K562 (cell line): ENCODE results near the gene SUMO3. TPM values are rescaled to one million over a fixed set of nuclear protein-coding genes. Genes with fewer than 3 reads are reported as not detected.

ENCODE experiments used
- ATAC-seq: fragments of 200-7000 bp; cut with Tn5 transposase; 3 replicates; pipeline ENCODE4 v1.9.1; 2020; ENCODE audit warnings: moderate library complexity
- BruUV-seq: library from RNA; stranded (reverse); fragments of 400-500 nt; replicated peaks from 2 replicates; lab custom pipeline; 2021; lab: Mats Ljungman, UMichigan
- CTCF ChIA-PET: fragments of 300-600 bp; formaldehyde crosslinking; extraction: SDS; loops from one replicate; lab custom pipeline; 2021; ENCODE audit warnings: low intra/inter-chr PET ratio; lab: Yijun Ruan, JAX
- POLR2A ChIA-PET: fragments of 300-600, 350-650 bp; sonication (Branson Sonifier 250); formaldehyde crosslinking; extraction: SDS; loops from one replicate; lab custom pipeline; 2021; ENCODE audit warnings: antibody characterized with exemption, inconsistent platforms; lab: Yijun Ruan, JAX
- DNase-seq, 4 experiments: peaks; one replicate each; pipeline versions ENCODE4 v3.0.0 to v3.0.0-alpha.2; 2011 to 2018; ENCODE audit warnings: low spot score in 3 of 4, mixed read lengths in 3 of 4; ENCODE audit errors: extremely low read depth in 1 of 4
- FAIRE-seq: peaks from 2 replicates; lab custom pipeline; 2011; peaks lifted over from hg19 to GRCh38; lab: Jason Lieb, UNC
- H2AFZ ChIP-seq: 2 replicates; pipeline ENCODE4 v1.6.0; 2011; ENCODE audit warnings: low read depth, low read length, control low read depth, inconsistent platforms
- H3K27ac ChIP-seq: fragments of 200-600 bp; 3 replicates; pipeline ENCODE4 v1.8.0; 2011; ENCODE audit warnings: low read depth, mild to moderate bottlenecking, control low read depth, inconsistent platforms, low read length, moderate library complexity, mixed read lengths; ENCODE audit errors: extremely low read depth
- H3K27me3 ChIP-seq, 2 experiments: fragments of 300-600 bp in 1 of 2; 2 replicates in 1 of 2; 3 replicates in 1 of 2; pipeline versions ENCODE4 v1.6.0 to v1.8.0; 2011; ENCODE audit warnings: inconsistent platforms in 2 of 2, low read length in 2 of 2, mild to moderate bottlenecking in 1 of 2, mixed read lengths in 1 of 2, moderate library complexity in 1 of 2; ENCODE audit not compliant: control insufficient read depth in 2 of 2, insufficient read depth in 2 of 2
- H3K36me3 ChIP-seq: fragments of 300-600 bp; 3 replicates; pipeline ENCODE4 v1.8.0; 2011; ENCODE audit warnings: mild to moderate bottlenecking, low read length, inconsistent platforms; ENCODE audit not compliant: control insufficient read depth, insufficient read depth
- H3K4me1 ChIP-seq, 2 experiments: fragments of 200-600 bp in 1 of 2; replicated peaks in 1 of 2; 2 replicates in 1 of 2; 3 replicates in 1 of 2; pipeline versions ENCODE4 v1.5.1 to v1.8.0; 2011; ENCODE audit warnings: inconsistent platforms in 2 of 2, low read length in 2 of 2, mild to moderate bottlenecking in 1 of 2, mixed read lengths in 1 of 2, moderate library complexity in 1 of 2; ENCODE audit not compliant: control insufficient read depth in 2 of 2, insufficient read depth in 2 of 2
- H3K4me2 ChIP-seq: 2 replicates; pipeline ENCODE4 v1.6.1; 2011; ENCODE audit warnings: low read length, control low read depth, inconsistent platforms, mixed read lengths; ENCODE audit not compliant: insufficient read depth
- H3K4me3 ChIP-seq: fragments of 200-600 bp; sonication (generic), shearing (Covaris generic); 2 replicates; pipeline ENCODE4 v1.5.1; 2016; ENCODE audit warnings: control low read depth, inconsistent platforms
- H3K79me2 ChIP-seq: fragments of 200-600 bp; 3 replicates; pipeline ENCODE4 v1.8.0; 2011; ENCODE audit warnings: low read length, inconsistent platforms; ENCODE audit not compliant: control insufficient read depth, insufficient read depth
- H3K9ac ChIP-seq, 2 experiments: 2 replicates each; pipeline versions ENCODE4 v1.6.0 to v1.6.1; 2011; ENCODE audit warnings: low read depth in 2 of 2, low read length in 2 of 2, control low read depth in 1 of 2, inconsistent platforms in 1 of 2, mild to moderate bottlenecking in 1 of 2, mixed read lengths in 1 of 2; ENCODE audit not compliant: insufficient read depth in 1 of 2
- H3K9me1 ChIP-seq: one replicate; pipeline ENCODE4 v1.6.0; 2011; ENCODE audit warnings: inconsistent platforms, mild to moderate bottlenecking, low read length, moderate library complexity; ENCODE audit not compliant: control insufficient read depth, insufficient read depth
- H3K9me3 ChIP-seq: replicated peaks from 2 replicates; pipeline ENCODE4 v1.5.1; 2011; ENCODE audit warnings: low read depth, low read length, inconsistent platforms; ENCODE audit not compliant: control insufficient read depth, insufficient read depth
- H4K20me1 ChIP-seq: replicated peaks from 2 replicates; pipeline ENCODE4 v1.6.1; 2011; ENCODE audit warnings: low read length, inconsistent platforms, mixed read lengths; ENCODE audit not compliant: control insufficient read depth, insufficient read depth
- ATF3 ChIP-seq, 2 experiments: fragments of 450-650 bp in 1 of 2; sonication (generic) in 1 of 2; formaldehyde crosslinking in 1 of 2; IDR thresholded peaks in 1 of 2; conservative IDR thresholded peaks in 1 of 2; 2 replicates each; pipeline versions ENCODE4 v1.6.1 to v1.8.1; 2016 to 2023; ENCODE audit warnings: mild to moderate bottlenecking in 2 of 2, moderate library complexity in 2 of 2, inconsistent platforms in 1 of 2, missing genetic modification reagents in 1 of 2
- BRF2 ChIP-seq: IDR thresholded peaks from 3 replicates; pipeline ENCODE4 v1.6.1; 2011; ENCODE audit warnings: borderline replicate concordance, mild to moderate bottlenecking; ENCODE audit not compliant: insufficient read length, insufficient read depth
- FOSL1 ChIP-seq: fragments of 200-800 bp; sonication (Bioruptor generic); conservative IDR thresholded peaks from 2 replicates; pipeline ENCODE4 v1.6.1; 2016; ENCODE audit warnings: missing genetic modification characterization, missing compliant biosample characterization
- FOXA3 ChIP-seq, 2 experiments: fragments of 450-650 bp in 1 of 2; sonication (generic) in 1 of 2; formaldehyde crosslinking; IDR thresholded peaks in 1 of 2; conservative IDR thresholded peaks in 1 of 2; 2 replicates each; pipeline versions ENCODE4 v1.4.0 to v1.8.0; 2020 to 2022; ENCODE audit warnings: mild to moderate bottlenecking in 2 of 2, missing genetic modification reagents in 1 of 2
- MCM5 ChIP-seq: fragments of 450-650 bp; IDR thresholded peaks from 2 replicates; pipeline ENCODE4 v1.6.1; 2016; ENCODE audit warnings: low read depth
- RAD21 ChIP-seq, 2 experiments: fragments of 250-450 bp in 1 of 2; fragments of 450-650 bp in 1 of 2; sonication (Bioruptor Pico) in 1 of 2; formaldehyde crosslinking in 1 of 2; IDR thresholded peaks in 1 of 2; conservative IDR thresholded peaks in 1 of 2; 2 replicates each; pipeline versions ENCODE4 v1.4.0 to v1.8.0; 2020 to 2022; ENCODE audit warnings: mild to moderate bottlenecking in 2 of 2, moderate library complexity in 1 of 2
- TEAD1 ChIP-seq, 2 experiments: fragments of 450-650 bp in 1 of 2; sonication (generic) in 1 of 2; formaldehyde crosslinking; IDR thresholded peaks; 2 replicates each; pipeline versions ENCODE4 v1.4.0 to v1.8.0; 2020 to 2022; ENCODE audit warnings: mild to moderate bottlenecking in 2 of 2, missing genetic modification reagents in 1 of 2
- ZNF175 ChIP-seq: fragments of 200-800 bp; sonication (Bioruptor generic); IDR thresholded peaks from 2 replicates; pipeline ENCODE4 v1.6.1; 2016; ENCODE audit warnings: low read depth, mild to moderate bottlenecking, missing genetic modification characterization, missing compliant biosample characterization
- ZNF609 ChIP-seq: sonication (generic); formaldehyde crosslinking; IDR thresholded peaks from 2 replicates; pipeline ENCODE4 v1.8.1; 2023; ENCODE audit warnings: missing genetic modification reagents, mild to moderate bottlenecking, borderline replicate concordance
- WGBS: fragments of 100-300 bp; shearing (Covaris generic); methylation state at CpG from one replicate; pipeline ENCODE4 v1.1.6; 2016; ENCODE audit warnings: low coverage, mixed read lengths; ENCODE audit not compliant: insufficient coverage; ENCODE audit errors: missing lambda C conversion rate; 5-methylcytosine and 5-hydroxymethylcytosine counted together
- in situ Hi-C: fragments of 300-500 bp; cut with MboI; formaldehyde crosslinking; loops from 4 replicates; pipeline ENCODE4 v1.15.0; 2018; ENCODE audit warnings: inconsistent platforms, mixed read lengths
- intact Hi-C: fragments of 100-400 bp; cut with micrococcal nuclease; formaldehyde crosslinking; loops from 2 replicates; pipeline ENCODE4 v1.14.2; 2022
- polyA plus RNA-seq, 8 experiments: library from polyadenylated mRNA; depleted of rRNA in 4 of 8; stranded (reverse) in 5 of 8; unstranded in 3 of 8; fragments of >200 nt; fragmentation: Nextera tagmentation in 2 of 8; fragmentation: Illumina TruSeq in 1 of 8; extraction: Ambion mirVana in 2 of 8; extraction: Trizol in 1 of 8; gene quantifications; 2 replicates each; pipeline versions ENCODE4 v1.2.1 to v1.2.3, GENCODE V29; 2011 to 2014; ENCODE audit warnings: inconsistent platforms in 1 of 8, missing spikeins in 1 of 8
- total RNA-seq, 7 experiments: library from RNA; depleted of rRNA in 6 of 7; stranded (reverse); fragments of >200 nt in 6 of 7; fragmentation: Illumina TruSeq in 2 of 7; extraction: Trizol in 2 of 7; gene quantifications; 2 replicates each; pipeline versions ENCODE4 v1.2.1 to v1.2.3, GENCODE V29; 2011 to 2021; ENCODE audit warnings: low replicate concordance in 1 of 7

SUMO3 gene
- total and polyA plus RNA-seq, 9 of the 15 experiments (the other 6 are each of a cell fraction or from before 2014, with no cell fraction given), result 13.9 to 143 (median 113) TPM

GRCh38 chr21:44761011-44761729, 56.7 kb downstream of the SUMO3 start (continued):
- TF ChIP-seq BRF2 (no peak), RAD21 (CRISPR knock-in tag; conservative IDR thresholded peaks at IDR 0.05 in 1 of 2, IDR thresholded peaks at IDR 0.05 in 1 of 2) (peak in 1 of 2 experiments; percentile 28; a peak in 1 of 4 replicates)

GRCh38 chr21:44760376-44760775, 57.5 kb downstream of the SUMO3 start:
- Histone ChIP-seq H3K4me1 (peaks cover 8 to 47% of the 10 kb centered on the region in 2 experiments), H3K9me1 (no peaks in the 10 kb centered on the region), H3K27ac (no peak overlapping the region), H3K27me3 (peaks cover 6 to 17% of the 10 kb centered on the region in 2 experiments; a peak in 1 of 5 replicates), H2AFZ (no peak overlapping the region), H3K4me2 (no peak overlapping the region), H3K9ac (no peak overlapping the region), H4K20me1 (peaks cover 15% of the 10 kb centered on the region), H3K79me2 (no peaks in the 10 kb centered on the region), H3K4me3 (no peak overlapping the region), H3K9me3 (no peaks in the 10 kb centered on the region), H3K36me3 (no peaks in the 10 kb centered on the region)
- DNase-seq, result no peak
- POLR2A ChIA-PET, result interaction anchor here (0.6 to 1.1 kb wide), 2 partner anchors 17 to 254 kb away, joined by 3 read pairs; no protein-coding TSS in a partner anchor
- no peak for ATAC-seq
- no TSS peak for BruUV-seq
- in situ Hi-C loops (no loop called here), intact Hi-C loops (no loop called here)
- WGBS, result 66% methylated on average over 9 of the region's 9 CpGs
- CTCF ChIA-PET, result no interaction called here
- no peak for FAIRE-seq
- TF ChIP-seq ZNF175 (CRISPR knock-in tag) (no peak), ZNF609 (CRISPR knock-in tag) (no peak), TEAD1 (CRISPR knock-in tag; IDR thresholded peaks at IDR 0.05) (no peak), MCM5 (no peak), FOSL1 (no peak), FOXA3 (CRISPR knock-in tag; conservative IDR thresholded peaks at IDR 0.05 in 1 of 2, IDR thresholded peaks at IDR 0.05 in 1 of 2) (no peak), ATF3 (IDR thresholded peaks at IDR 0.05) (no peak), ATF3 (CRISPR knock-in tag; conservative IDR thresholded peaks at IDR 0.05) (no peak)
